SK-N-SH treated with all-trans-retinoic acid at 6 μM for 48 hours (cell line): ENCODE measurements around the gene OCEL1.
"Not testable (repeated sequence)": the region's sequence is repeated elsewhere in the genome, so short reads cannot be mapped to it uniquely, and the experiment has no call there.

Source experiments
- ATAC-seq: fragments of 200-7000 bp; cut with Tn5 transposase; 3 replicates; pipeline ENCODE4 v1.9.1; 2020; ENCODE audit warnings: mild to moderate bottlenecking, moderate library complexity
- ARNTL ChIP-seq: fragments of 450-650 bp; formaldehyde crosslinking; IDR thresholded peaks from 2 replicates; pipeline ENCODE4 v1.5.0; 2020; ENCODE audit warnings: low read depth, mild to moderate bottlenecking, moderate library complexity, borderline replicate concordance
- CSDC2 ChIP-seq: fragments of 250-450 bp; sonication (Bioruptor Pico); IDR thresholded peaks from 2 replicates; pipeline ENCODE4 v1.5.0; 2020; ENCODE audit warnings: mild to moderate bottlenecking, moderate library complexity
- ESRRG ChIP-seq: fragments of 250-450 bp; sonication (Bioruptor Pico); IDR thresholded peaks from 2 replicates; pipeline ENCODE4 v1.6.1; 2021; ENCODE audit warnings: mild to moderate bottlenecking
- GLIS3 ChIP-seq: fragments of 250-450 bp; sonication (Bioruptor Pico); IDR thresholded peaks from 2 replicates; pipeline ENCODE4 v1.5.0; 2020; ENCODE audit warnings: mild to moderate bottlenecking, moderate library complexity
- ISL1 ChIP-seq: fragments of 250-450 bp; sonication (Bioruptor Pico); IDR thresholded peaks from 2 replicates; pipeline ENCODE4 v2.1.2; 2022; ENCODE audit warnings: mild to moderate bottlenecking, moderate library complexity
- PPARA ChIP-seq: fragments of 250-450 bp; sonication (Bioruptor Pico); IDR thresholded peaks from 2 replicates; pipeline ENCODE4 v1.5.0; 2020; ENCODE audit warnings: mild to moderate bottlenecking, borderline replicate concordance
- RARB ChIP-seq: fragments of 250-450 bp; sonication (Bioruptor Pico); IDR thresholded peaks from 2 replicates; pipeline ENCODE4 v1.8.0; 2021; ENCODE audit warnings: mild to moderate bottlenecking, moderate library complexity
- SNAI2 ChIP-seq: fragments of 250-450 bp; sonication (Bioruptor Pico); IDR thresholded peaks from 2 replicates; pipeline ENCODE4 v1.5.0; 2020; ENCODE audit warnings: mild to moderate bottlenecking, moderate library complexity
- TCF4 ChIP-seq: fragments of 250-450 bp; sonication (Bioruptor Pico); IDR thresholded peaks from 2 replicates; pipeline ENCODE4 v1.8.0; 2021; ENCODE audit warnings: mild to moderate bottlenecking, moderate library complexity, borderline replicate concordance
- TOX ChIP-seq: fragments of 250-450 bp; sonication (Bioruptor Pico); IDR thresholded peaks from 2 replicates; pipeline ENCODE4 v1.8.0; 2021; ENCODE audit warnings: mild to moderate bottlenecking, moderate library complexity, borderline replicate concordance
- ZFP3 ChIP-seq: fragments of 250-450 bp; sonication (Bioruptor Pico); IDR thresholded peaks from 2 replicates; pipeline ENCODE4 v1.5.0; 2020; ENCODE audit warnings: mild to moderate bottlenecking, moderate library complexity
- ZFP30 ChIP-seq: fragments of 450-650 bp; formaldehyde crosslinking; IDR thresholded peaks from 2 replicates; pipeline ENCODE4 v1.5.0; 2022; ENCODE audit warnings: mild to moderate bottlenecking, moderate library complexity
- ZNF8 ChIP-seq: fragments of 450-650 bp; formaldehyde crosslinking; IDR thresholded peaks from 2 replicates; pipeline ENCODE4 v1.5.0; 2020; ENCODE audit warnings: mild to moderate bottlenecking, moderate library complexity
- TF ChIP-seq, protein P1 (sequence below): fragments of 250-450 bp; sonication (Bioruptor Pico); IDR thresholded peaks from 2 replicates; pipeline ENCODE4 v1.5.0; 2020; ENCODE audit warnings: mild to moderate bottlenecking, moderate library complexity
- TF ChIP-seq, protein P2 (sequence below): fragments of 250-450 bp; sonication (Bioruptor Pico); IDR thresholded peaks from 2 replicates; pipeline ENCODE4 v1.5.1; 2021; ENCODE audit warnings: mild to moderate bottlenecking, moderate library complexity
- TF ChIP-seq, protein P3 (sequence below): fragments of 250-450 bp; sonication (Bioruptor Pico); IDR thresholded peaks from 2 replicates; pipeline ENCODE4 v1.8.0; 2021; ENCODE audit warnings: low read depth, mild to moderate bottlenecking, moderate library complexity, borderline replicate concordance
- TF ChIP-seq, protein P4 (sequence below): fragments of 250-450 bp; sonication (Bioruptor Pico); IDR thresholded peaks from 2 replicates; pipeline ENCODE4 v1.5.1; 2020; ENCODE audit warnings: low read depth, mild to moderate bottlenecking, moderate library complexity

The OCEL1 gene

DNA sequence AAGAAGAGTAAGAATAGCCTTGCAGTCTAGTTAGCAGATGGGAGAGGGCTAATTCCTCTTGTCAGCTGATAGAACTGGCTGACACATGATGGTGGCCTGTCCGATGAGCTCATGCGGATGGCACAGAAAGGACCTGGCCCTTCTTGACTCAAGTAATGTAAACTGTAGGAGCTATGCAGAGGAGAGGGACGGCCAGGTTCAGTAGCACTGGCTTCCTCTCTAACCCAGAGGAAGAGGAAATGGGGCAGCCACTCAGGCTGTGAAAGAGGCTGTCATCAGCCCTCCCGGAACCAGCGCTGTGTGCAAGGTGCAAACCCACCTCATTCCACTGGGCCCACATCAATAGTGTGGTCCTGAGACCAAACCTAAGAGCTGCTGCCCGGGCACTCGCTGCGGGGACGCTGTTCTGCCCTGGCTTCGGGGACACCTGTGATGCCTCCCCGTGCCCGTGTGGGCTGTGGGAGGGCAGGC, 41.6 kb upstream of the OCEL1 start:
- TF ChIP-seq ZNF8 (CRISPR knock-in tag) (no peak), ISL1 (no peak), ESRRG (CRISPR knock-in tag) (no peak), ARNTL (CRISPR knock-in tag) (no peak)
- TF ChIP-seq, protein P1, sequence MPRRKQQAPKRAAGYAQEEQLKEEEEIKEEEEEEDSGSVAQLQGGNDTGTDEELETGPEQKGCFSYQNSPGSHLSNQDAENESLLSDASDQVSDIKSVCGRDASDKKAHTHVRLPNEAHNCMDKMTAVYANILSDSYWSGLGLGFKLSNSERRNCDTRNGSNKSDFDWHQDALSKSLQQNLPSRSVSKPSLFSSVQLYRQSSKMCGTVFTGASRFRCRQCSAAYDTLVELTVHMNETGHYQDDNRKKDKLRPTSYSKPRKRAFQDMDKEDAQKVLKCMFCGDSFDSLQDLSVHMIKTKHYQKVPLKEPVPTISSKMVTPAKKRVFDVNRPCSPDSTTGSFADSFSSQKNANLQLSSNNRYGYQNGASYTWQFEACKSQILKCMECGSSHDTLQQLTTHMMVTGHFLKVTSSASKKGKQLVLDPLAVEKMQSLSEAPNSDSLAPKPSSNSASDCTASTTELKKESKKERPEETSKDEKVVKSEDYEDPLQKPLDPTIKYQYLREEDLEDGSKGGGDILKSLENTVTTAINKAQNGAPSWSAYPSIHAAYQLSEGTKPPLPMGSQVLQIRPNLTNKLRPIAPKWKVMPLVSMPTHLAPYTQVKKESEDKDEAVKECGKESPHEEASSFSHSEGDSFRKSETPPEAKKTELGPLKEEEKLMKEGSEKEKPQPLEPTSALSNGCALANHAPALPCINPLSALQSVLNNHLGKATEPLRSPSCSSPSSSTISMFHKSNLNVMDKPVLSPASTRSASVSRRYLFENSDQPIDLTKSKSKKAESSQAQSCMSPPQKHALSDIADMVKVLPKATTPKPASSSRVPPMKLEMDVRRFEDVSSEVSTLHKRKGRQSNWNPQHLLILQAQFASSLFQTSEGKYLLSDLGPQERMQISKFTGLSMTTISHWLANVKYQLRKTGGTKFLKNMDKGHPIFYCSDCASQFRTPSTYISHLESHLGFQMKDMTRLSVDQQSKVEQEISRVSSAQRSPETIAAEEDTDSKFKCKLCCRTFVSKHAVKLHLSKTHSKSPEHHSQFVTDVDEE (CRISPR knock-in tag): no peak
- ATAC-seq: no peak

DNA sequence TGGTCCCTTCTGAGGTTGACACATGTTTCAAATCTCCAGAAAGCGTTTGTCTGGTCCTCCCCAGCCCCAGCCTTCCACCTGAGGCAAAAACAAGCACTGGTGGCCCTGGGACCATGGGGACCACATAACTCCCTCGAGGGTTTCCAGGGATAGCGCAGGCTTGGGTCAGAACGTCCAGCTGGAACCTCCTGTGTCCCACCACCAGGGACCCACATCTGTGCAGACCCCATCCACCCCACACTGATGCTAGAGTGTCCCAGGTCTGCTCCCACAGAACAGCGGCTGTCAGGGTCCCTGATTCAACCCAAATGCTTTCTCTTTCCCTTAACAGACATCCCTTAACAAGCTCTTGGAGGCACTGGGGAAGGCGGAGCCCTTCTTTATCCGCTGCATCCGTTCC, 40.4 kb upstream of the OCEL1 start:
- no peak for ATAC-seq
- TF ChIP-seq PPARA (CRISPR knock-in tag): no peak
- no peak for TF ChIP-seq SNAI2 (CRISPR knock-in tag)
- TF ChIP-seq TCF4 (CRISPR knock-in tag): no peak
- TF ChIP-seq, protein P2, sequence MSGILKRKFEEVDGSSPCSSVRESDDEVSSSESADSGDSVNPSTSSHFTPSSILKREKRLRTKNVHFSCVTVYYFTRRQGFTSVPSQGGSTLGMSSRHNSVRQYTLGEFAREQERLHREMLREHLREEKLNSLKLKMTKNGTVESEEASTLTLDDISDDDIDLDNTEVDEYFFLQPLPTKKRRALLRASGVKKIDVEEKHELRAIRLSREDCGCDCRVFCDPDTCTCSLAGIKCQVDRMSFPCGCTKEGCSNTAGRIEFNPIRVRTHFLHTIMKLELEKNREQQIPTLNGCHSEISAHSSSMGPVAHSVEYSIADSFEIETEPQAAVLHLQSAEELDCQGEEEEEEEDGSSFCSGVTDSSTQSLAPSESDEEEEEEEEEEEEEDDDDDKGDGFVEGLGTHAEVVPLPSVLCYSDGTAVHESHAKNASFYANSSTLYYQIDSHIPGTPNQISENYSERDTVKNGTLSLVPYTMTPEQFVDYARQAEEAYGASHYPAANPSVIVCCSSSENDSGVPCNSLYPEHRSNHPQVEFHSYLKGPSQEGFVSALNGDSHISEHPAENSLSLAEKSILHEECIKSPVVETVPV (CRISPR knock-in tag): no peak
- TF ChIP-seq ESRRG (CRISPR knock-in tag): no peak

DNA sequence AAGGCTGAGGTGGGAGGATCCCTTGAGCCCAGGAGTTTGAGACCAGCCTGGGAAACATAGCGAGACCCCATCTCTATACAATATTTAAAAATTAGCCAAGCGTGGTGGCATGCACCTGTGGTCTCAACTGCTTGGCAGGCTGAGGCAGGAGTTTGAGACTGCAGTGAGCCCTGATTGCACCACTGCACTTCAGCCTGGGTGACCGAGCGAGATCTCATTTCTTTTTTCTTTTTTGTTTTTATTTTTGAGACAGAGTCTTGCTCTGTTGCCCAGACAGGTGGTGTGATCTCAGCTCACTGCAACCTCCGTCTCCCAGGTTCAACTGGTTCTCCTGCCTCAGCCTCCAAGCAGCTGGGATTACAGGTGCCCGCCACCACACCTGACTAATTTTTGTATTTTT, 34.3 kb upstream of the OCEL1 start:
- not testable (repeated sequence) for ATAC-seq

DNA sequence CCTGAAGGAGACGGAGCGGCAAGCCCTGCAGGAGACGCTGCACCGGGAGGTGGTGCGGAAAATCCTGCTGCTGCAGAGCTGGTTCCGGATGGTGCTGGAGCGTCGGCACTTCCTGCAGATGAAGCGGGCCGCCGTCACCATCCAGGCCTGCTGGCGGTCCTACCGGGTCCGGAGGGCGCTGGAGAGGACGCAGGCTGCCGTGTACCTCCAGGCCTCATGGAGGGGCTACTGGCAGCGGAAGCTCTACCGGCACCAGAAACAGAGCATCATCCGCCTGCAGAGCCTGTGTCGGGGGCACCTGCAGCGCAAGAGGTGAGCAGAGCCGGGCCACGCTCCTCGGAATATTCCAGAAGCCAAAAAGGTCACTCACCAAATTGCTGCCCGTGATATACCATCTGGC, 33.3 kb upstream of the OCEL1 start:
- no peak for ATAC-seq
- TF ChIP-seq ZFP30: no peak
- no peak for TF ChIP-seq ESRRG (CRISPR knock-in tag)
- TF ChIP-seq, protein P3, sequence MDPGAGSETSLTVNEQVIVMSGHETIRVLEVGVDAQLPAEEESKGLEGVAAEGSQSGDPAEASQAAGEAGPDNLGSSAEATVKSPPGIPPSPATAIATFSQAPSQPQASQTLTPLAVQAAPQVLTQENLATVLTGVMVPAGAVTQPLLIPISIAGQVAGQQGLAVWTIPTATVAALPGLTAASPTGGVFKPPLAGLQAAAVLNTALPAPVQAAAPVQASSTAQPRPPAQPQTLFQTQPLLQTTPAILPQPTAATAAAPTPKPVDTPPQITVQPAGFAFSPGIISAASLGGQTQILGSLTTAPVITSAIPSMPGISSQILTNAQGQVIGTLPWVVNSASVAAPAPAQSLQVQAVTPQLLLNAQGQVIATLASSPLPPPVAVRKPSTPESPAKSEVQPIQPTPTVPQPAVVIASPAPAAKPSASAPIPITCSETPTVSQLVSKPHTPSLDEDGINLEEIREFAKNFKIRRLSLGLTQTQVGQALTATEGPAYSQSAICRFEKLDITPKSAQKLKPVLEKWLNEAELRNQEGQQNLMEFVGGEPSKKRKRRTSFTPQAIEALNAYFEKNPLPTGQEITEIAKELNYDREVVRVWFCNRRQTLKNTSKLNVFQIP (CRISPR knock-in tag): no peak
- no peak for TF ChIP-seq GLIS3 (CRISPR knock-in tag)
- TF ChIP-seq SNAI2 (CRISPR knock-in tag): no peak
- TF ChIP-seq PPARA (CRISPR knock-in tag): no peak
- TF ChIP-seq RARB (CRISPR knock-in tag): no peak
- no peak for TF ChIP-seq ISL1
- TF ChIP-seq TOX: no peak
- TF ChIP-seq TCF4 (CRISPR knock-in tag): no peak
- TF ChIP-seq ZFP3 (CRISPR knock-in tag): no peak

DNA sequence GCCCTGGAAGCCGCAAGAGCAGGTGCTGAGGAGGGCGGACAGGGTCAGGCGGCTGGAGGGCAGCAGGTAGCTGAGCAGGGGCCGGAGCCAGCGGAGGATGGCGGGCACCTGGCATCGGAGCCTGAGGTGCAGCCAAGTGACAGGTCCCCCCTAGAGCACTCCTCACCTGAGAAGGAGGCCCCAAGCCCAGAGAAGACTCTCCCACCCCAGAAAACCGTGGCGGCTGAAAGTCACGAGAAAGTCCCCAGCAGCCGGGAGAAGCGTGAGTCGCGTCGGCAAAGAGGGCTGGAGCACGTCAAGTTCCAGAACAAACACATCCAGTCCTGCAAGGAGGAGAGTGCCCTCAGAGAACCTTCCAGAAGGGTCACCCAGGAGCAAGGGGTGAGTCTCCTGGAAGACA, 31.4 kb upstream of the OCEL1 start:
- TF ChIP-seq PPARA (CRISPR knock-in tag): no peak
- no peak for TF ChIP-seq ESRRG (CRISPR knock-in tag)
- no peak for TF ChIP-seq CSDC2
- ATAC-seq: no peak

DNA sequence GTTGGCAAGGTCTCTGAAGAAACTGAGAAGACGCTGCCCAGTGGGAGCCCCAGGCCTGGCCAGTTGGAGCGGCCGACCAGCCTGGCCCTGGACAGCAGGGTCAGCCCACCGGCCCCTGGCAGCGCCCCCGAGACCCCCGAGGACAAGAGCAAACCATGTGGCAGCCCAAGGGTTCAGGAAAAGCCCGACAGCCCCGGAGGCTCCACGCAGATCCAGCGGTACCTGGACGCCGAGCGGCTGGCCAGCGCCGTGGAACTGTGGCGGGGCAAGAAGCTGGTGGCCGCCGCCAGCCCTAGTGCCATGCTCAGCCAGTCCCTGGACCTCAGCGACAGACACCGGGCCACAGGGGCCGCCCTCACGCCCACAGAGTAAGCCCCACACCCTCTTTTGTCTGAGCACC, 30.9 kb upstream of the OCEL1 start:
- TF ChIP-seq, protein P3 (CRISPR knock-in tag): no peak
- TF ChIP-seq ESRRG (CRISPR knock-in tag): no peak
- no peak for TF ChIP-seq ARNTL (CRISPR knock-in tag)
- TF ChIP-seq ZNF8 (CRISPR knock-in tag): no peak
- no peak for TF ChIP-seq ZFP3 (CRISPR knock-in tag)
- TF ChIP-seq, protein P4, sequence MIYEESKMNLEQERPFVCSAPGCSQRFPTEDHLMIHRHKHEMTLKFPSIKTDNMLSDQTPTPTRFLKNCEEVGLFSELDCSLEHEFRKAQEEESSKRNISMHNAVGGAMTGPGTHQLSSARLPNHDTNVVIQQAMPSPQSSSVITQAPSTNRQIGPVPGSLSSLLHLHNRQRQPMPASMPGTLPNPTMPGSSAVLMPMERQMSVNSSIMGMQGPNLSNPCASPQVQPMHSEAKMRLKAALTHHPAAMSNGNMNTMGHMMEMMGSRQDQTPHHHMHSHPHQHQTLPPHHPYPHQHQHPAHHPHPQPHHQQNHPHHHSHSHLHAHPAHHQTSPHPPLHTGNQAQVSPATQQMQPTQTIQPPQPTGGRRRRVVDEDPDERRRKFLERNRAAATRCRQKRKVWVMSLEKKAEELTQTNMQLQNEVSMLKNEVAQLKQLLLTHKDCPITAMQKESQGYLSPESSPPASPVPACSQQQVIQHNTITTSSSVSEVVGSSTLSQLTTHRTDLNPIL (CRISPR knock-in tag): no peak
- ATAC-seq: no peak
